Activated CD4-positive, alpha-beta T cell treated with anti-CD3 and anti-CD28 coated beads for 1 hour (primary cell): ENCODE results near the gene DPAGT1.
"Not testable (repeated sequence)": the region's sequence is repeated elsewhere in the genome, so short reads cannot be mapped to it uniquely, and the experiment has no call there.

Experiments
- DNase-seq: peaks from one replicate; pipeline ENCODE4 v3.0.0-alpha.2; 2020

DPAGT1 gene

GRCh38 chr11:119101759-119102423, at the start of gene DPAGT1:
Gene DPAGT1 (minus strand): TSS chr11:119101853. CDS start chr11:119101655, 198 bp downstream.
- DNase-seq: peak; percentile 73

- no peak for DNase-seq
Measured at GRCh38 chr11:119149786-119150275, 48.2 kb upstream of the DPAGT1 start.

GRCh38 chr11:119149018-119149785, 47.5 kb upstream of the DPAGT1 start, which contains the start of gene ABCG4:
Gene ABCG4 (plus strand): TSS chr11:119149052. CDS start chr11:119149966, 914 bp downstream.
- DNase-seq: no peak

- DNase-seq: no peak
Measured at GRCh38 chr11:119148720-119149017, 47.0 kb upstream of the DPAGT1 start.

- DNase-seq: no peak
Measured at GRCh38 chr11:119147604-119148333, 46.1 kb upstream of the DPAGT1 start.

- DNase-seq: no peak
Measured at GRCh38 chr11:119145551-119145950, 43.9 kb upstream of the DPAGT1 start.

- no peak for DNase-seq
Measured at GRCh38 chr11:119144825-119145486, 43.3 kb upstream of the DPAGT1 start.

GRCh38 chr11:119139276-119139675, 37.6 kb upstream of the DPAGT1 start:
- DNase-seq: not testable (repeated sequence)

- no peak for DNase-seq
Measured at GRCh38 chr11:119134389-119134978, 32.8 kb upstream of the DPAGT1 start.

GRCh38 chr11:119130662-119131061, 29.0 kb upstream of the DPAGT1 start:
- DNase-seq: no peak

- DNase-seq: no peak
Measured at GRCh38 chr11:119126675-119127268, 25.1 kb upstream of the DPAGT1 start.

- no peak for DNase-seq
Measured at GRCh38 chr11:119125821-119126220, 24.2 kb upstream of the DPAGT1 start.

GRCh38 chr11:119121811-119122124, 20.1 kb upstream of the DPAGT1 start:
- no peak for DNase-seq

GRCh38 chr11:119121008-119121810, 19.6 kb upstream of the DPAGT1 start, which contains the start of gene HINFP:
Gene HINFP (plus strand): TSS chr11:119121580. CDS start chr11:119126945, 5,365 bp downstream.
- DNase-seq: peak; percentile 99

GRCh38 chr11:119120639-119121007, 19.0 kb upstream of the DPAGT1 start:
- no peak for DNase-seq

GRCh38 chr11:119118946-119119345, 17.3 kb upstream of the DPAGT1 start:
- DNase-seq: no peak

GRCh38 chr11:119118227-119118626, 16.6 kb upstream of the DPAGT1 start:
- DNase-seq: no peak

GRCh38 chr11:119117004-119117706, 15.5 kb upstream of the DPAGT1 start:
- DNase-seq: no peak

GRCh38 chr11:119116601-119117000, 14.9 kb upstream of the DPAGT1 start:
- DNase-seq: no peak

GRCh38 chr11:119116235-119116594, 14.6 kb upstream of the DPAGT1 start:
- no peak for DNase-seq
